Transverse colon (tissue), 4 donors: ENCODE measurements around the gene PIWIL4. TPM values are rescaled to one million over a fixed set of nuclear protein-coding genes. Genes with fewer than 3 reads are reported as not detected.

Source experiments
- DNase-seq: peaks from one replicate; pipeline ENCODE4 v3.0.0-alpha.2; 2019
- H3K27ac ChIP-seq, 4 donors: fragments of 200-600 bp; sonication (generic); 2 replicates each; pipeline ENCODE4 v1.5.1; 2016 to 2018; ENCODE audit warnings: inconsistent platforms in 4 of 4
- H3K27me3 ChIP-seq: fragments of 200-600 bp; sonication (generic); 2 replicates; pipeline ENCODE4 v1.5.1; 2017; ENCODE audit warnings: inconsistent platforms
- H3K36me3 ChIP-seq, 4 donors: fragments of 200-600 bp; sonication (generic); 2 replicates each; pipeline ENCODE4 v1.5.1; 2017 to 2019; ENCODE audit warnings: inconsistent platforms in 4 of 4
- H3K4me1 ChIP-seq, 4 donors: fragments of 200-600 bp; sonication (generic); 2 replicates each; pipeline ENCODE4 v1.5.1; 2017 to 2020; ENCODE audit warnings: inconsistent platforms in 4 of 4
- H3K4me3 ChIP-seq, 4 donors: fragments of 200-600 bp; sonication (generic); 1 replicate in 1 of 4; 2 replicates in 3 of 4; pipeline versions ENCODE4 v1.5.1 to v1.6.1; 2017 to 2019; ENCODE audit warnings: inconsistent platforms in 4 of 4
- H3K9me3 ChIP-seq, 2 donors: fragments of 200-600 bp; sonication (generic); 2 replicates each; pipeline ENCODE4 v1.5.1; 2017 to 2019; ENCODE audit warnings: inconsistent platforms in 2 of 2
- CTCF ChIP-seq, 5 experiments: fragments of 200-600 bp in 3 of 5; fragments of 450-650 bp in 2 of 5; sonication (generic) in 3 of 5; IDR thresholded peaks; 1 replicate in 2 of 5; 2 replicates in 3 of 5; pipeline ENCODE4 v1.5.1; 2016 to 2017; ENCODE audit warnings: antibody characterized with exemption in 5 of 5, inconsistent platforms in 3 of 5, mild to moderate bottlenecking in 2 of 5, moderate library complexity in 1 of 5
- EP300 ChIP-seq: sonication (generic); formaldehyde crosslinking; IDR thresholded peaks from one replicate; pipeline ENCODE4 v1.6.1; 2017; ENCODE audit warnings: antibody characterized with exemption, low read depth
- POLR2A ChIP-seq: fragments of 450-650 bp; IDR thresholded peaks from one replicate; pipeline ENCODE4 v1.6.1; 2016; ENCODE audit warnings: antibody characterized with exemption, mild to moderate bottlenecking, moderate library complexity
- POLR2AphosphoS5 ChIP-seq, 3 donors: sonication (generic); formaldehyde crosslinking; IDR thresholded peaks; one replicate each; pipeline ENCODE4 v1.6.1; 2016; ENCODE audit warnings: antibody characterized with exemption in 3 of 3
- WGBS, 2 donors: methylation state at CpG; one replicate each; pipeline ENCODE4 v1.1.5; 2018; ENCODE audit warnings: low coverage in 1 of 2; 5-methylcytosine and 5-hydroxymethylcytosine counted together
- in situ Hi-C, 4 donors: fragments of 200-750 bp; cut with MboI; loops; one replicate each; pipeline versions ENCODE4 v1.15.0 to v1.15.1; 2017; ENCODE audit warnings: low sequenced_read_pairs in 3 of 4, low pct_ligation_motif_present in 1 of 4, low pct_unique_long_range_greater_than_20kb in 1 of 4
- intact Hi-C: fragments of 100-400 bp; cut with DNase I; formaldehyde crosslinking; loops from one replicate; pipeline ENCODE4 v1.15.1; 2023; ENCODE audit warnings: low total_unique reads
- total RNA-seq, 4 donors: library from RNA; depleted of rRNA; stranded (reverse); fragments of >200 nt; gene quantifications; one replicate each; pipeline ENCODE4 v1.1.0, GENCODE V29; 2016

The PIWIL4 gene
- total RNA-seq, 4 donors from 2014 or later = 6.7 to 17.9 (median 8.9) TPM

- WGBS, 2 donors = 40 to 46% methylated on average over 2 to 3 of the region's 3 CpGs
- TF ChIP-seq CTCF (IDR thresholded peaks at IDR 0.05) = no peak
- no peak for TF ChIP-seq EP300
- TF ChIP-seq POLR2A = no peak
- TF ChIP-seq POLR2AphosphoS5 (IDR thresholded peaks at IDR 0.05) = no peak
- DNase-seq = no peak
Observed at GRCh38 chr11:94658888-94659287, 91.7 kb downstream of the PIWIL4 start.

GRCh38 chr11:94661444-94661843 is 94.3 kb downstream of the PIWIL4 start:
- intact Hi-C loops (no loop called here), in situ Hi-C loops (no loop called here)
- WGBS, 2 donors = 79 to 81% methylated on average over 1 of the region's 1 CpG
- Histone ChIP-seq H3K27me3 (peaks cover 23% of the 10 kb centered on the region), H3K27ac (no peak overlapping the region), H3K4me3 (no peak overlapping the region), H3K36me3 (no peaks in the 10 kb centered on the region), H3K4me1 (no peaks in the 10 kb centered on the region), H3K9me3 (no peaks in the 10 kb centered on the region)
- no peak for DNase-seq
- no peak for TF ChIP-seq EP300

More at GRCh38 chr11:94658888-94659287, 91.7 kb downstream of the PIWIL4 start:
- Histone ChIP-seq H3K36me3 (no peaks in the 10 kb centered on the region), H3K4me3 (no peak overlapping the region), H3K27me3 (peaks cover 11% of the 10 kb centered on the region), H3K4me1 (no peaks in the 10 kb centered on the region), H3K9me3 (no peaks in the 10 kb centered on the region), H3K27ac (no peak overlapping the region)
- intact Hi-C loops (no loop called here), in situ Hi-C loops (no loop called here)

GRCh38 chr11:94662065-94662779 is 95.1 kb downstream of the PIWIL4 start:
- H3K4me3 ChIP-seq = no peak overlapping the region
- intact Hi-C loops (no loop called here), in situ Hi-C loops (no loop called here)
- H3K4me1 ChIP-seq = no peaks in the 10 kb centered on the region
- H3K27ac ChIP-seq = no peak overlapping the region
- no peaks in the 10 kb centered on the region for H3K9me3 ChIP-seq
- WGBS, 2 donors = 57 to 68% methylated on average over 4 of the region's 4 CpGs
- TF ChIP-seq POLR2A (no peak), POLR2AphosphoS5 (IDR thresholded peaks at IDR 0.05) (no peak), CTCF (IDR thresholded peaks at IDR 0.05) (no peak), EP300 (no peak)
- peaks cover 23% of the 10 kb centered on the region for H3K27me3 ChIP-seq
- H3K36me3 ChIP-seq = no peaks in the 10 kb centered on the region
- no peak for DNase-seq

- Histone ChIP-seq H3K4me1 (no peaks in the 10 kb centered on the region), H3K27ac (no peak overlapping the region), H3K4me3 (no peak overlapping the region), H3K27me3 (peaks cover 23% of the 10 kb centered on the region), H3K36me3 (no peaks in the 10 kb centered on the region), H3K9me3 (no peaks in the 10 kb centered on the region)
- in situ Hi-C loops (no loop called here), intact Hi-C loops (no loop called here)
- 74 to 77% methylated on average over 2 of the region's 2 CpGs for WGBS, 2 donors
- no peak for DNase-seq
- TF ChIP-seq CTCF (IDR thresholded peaks at IDR 0.05) (no peak), POLR2A (no peak), POLR2AphosphoS5 (IDR thresholded peaks at IDR 0.05) (no peak), EP300 (no peak)
Observed at GRCh38 chr11:94662846-94663390, 95.8 kb downstream of the PIWIL4 start.

GRCh38 chr11:94664346-94664745 is 97.2 kb downstream of the PIWIL4 start:
- DNase-seq = no peak

More at GRCh38 chr11:94664346-94664745, 97.2 kb downstream of the PIWIL4 start:
- Histone ChIP-seq H3K9me3 (no peaks in the 10 kb centered on the region), H3K36me3 (no peaks in the 10 kb centered on the region), H3K4me1 (no peaks in the 10 kb centered on the region), H3K4me3 (no peak overlapping the region), H3K27ac (no peak overlapping the region), H3K27me3 (peaks cover 23% of the 10 kb centered on the region)
- TF ChIP-seq EP300 = no peak
- in situ Hi-C loops (no loop called here), intact Hi-C loops (no loop called here)
